ENCODE data around the gene AFF1.

- TF ChIP-seq CTCF (IDR thresholded peaks at IDR 0.05; ENCODE audit: low read length) = no peak
- no peak for TF ChIP-seq EZH2phosphoT487 (IDR thresholded peaks at IDR 0.05; ENCODE audit: low read length)
These were observed 70.5 kb downstream of the AFF1 start for GRCh38 chr4:87005369-87005689.
